WTC11 (cell line): ENCODE measurements around the gene MYOM1.

Source experiments
- ETV6 ChIP-seq: sonication (generic); formaldehyde crosslinking; IDR thresholded peaks from 2 replicates; pipeline ENCODE4 v1.8.1; 2022; ENCODE audit warnings: mild to moderate bottlenecking, missing genetic modification reagents
- USF1 ChIP-seq: sonication (generic); formaldehyde crosslinking; IDR thresholded peaks from 2 replicates; pipeline ENCODE4 v1.8.0; 2022; ENCODE audit warnings: mild to moderate bottlenecking, missing genetic modification reagents
- TF ChIP-seq, protein P1 (sequence below): sonication (generic); formaldehyde crosslinking; IDR thresholded peaks from 2 replicates; pipeline ENCODE4 v1.8.1; 2022; ENCODE audit warnings: mild to moderate bottlenecking, moderate library complexity, missing genetic modification reagents
- TF ChIP-seq, protein P2 (sequence below): fragments of 200-600 bp; IDR thresholded peaks from 2 replicates; pipeline ENCODE4 v1.8.0; 2022; ENCODE audit warnings: antibody characterized with exemption

GRCh38 chr18:3190610-3191009, 29.2 kb downstream of the MYOM1 start:
- TF ChIP-seq USF1 (CRISPR knock-in tag), result no peak
- TF ChIP-seq, protein P1, sequence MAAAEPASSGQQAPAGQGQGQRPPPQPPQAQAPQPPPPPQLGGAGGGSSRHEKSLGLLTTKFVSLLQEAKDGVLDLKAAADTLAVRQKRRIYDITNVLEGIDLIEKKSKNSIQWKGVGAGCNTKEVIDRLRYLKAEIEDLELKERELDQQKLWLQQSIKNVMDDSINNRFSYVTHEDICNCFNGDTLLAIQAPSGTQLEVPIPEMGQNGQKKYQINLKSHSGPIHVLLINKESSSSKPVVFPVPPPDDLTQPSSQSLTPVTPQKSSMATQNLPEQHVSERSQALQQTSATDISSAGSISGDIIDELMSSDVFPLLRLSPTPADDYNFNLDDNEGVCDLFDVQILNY, result no peak
- TF ChIP-seq, protein P2, sequence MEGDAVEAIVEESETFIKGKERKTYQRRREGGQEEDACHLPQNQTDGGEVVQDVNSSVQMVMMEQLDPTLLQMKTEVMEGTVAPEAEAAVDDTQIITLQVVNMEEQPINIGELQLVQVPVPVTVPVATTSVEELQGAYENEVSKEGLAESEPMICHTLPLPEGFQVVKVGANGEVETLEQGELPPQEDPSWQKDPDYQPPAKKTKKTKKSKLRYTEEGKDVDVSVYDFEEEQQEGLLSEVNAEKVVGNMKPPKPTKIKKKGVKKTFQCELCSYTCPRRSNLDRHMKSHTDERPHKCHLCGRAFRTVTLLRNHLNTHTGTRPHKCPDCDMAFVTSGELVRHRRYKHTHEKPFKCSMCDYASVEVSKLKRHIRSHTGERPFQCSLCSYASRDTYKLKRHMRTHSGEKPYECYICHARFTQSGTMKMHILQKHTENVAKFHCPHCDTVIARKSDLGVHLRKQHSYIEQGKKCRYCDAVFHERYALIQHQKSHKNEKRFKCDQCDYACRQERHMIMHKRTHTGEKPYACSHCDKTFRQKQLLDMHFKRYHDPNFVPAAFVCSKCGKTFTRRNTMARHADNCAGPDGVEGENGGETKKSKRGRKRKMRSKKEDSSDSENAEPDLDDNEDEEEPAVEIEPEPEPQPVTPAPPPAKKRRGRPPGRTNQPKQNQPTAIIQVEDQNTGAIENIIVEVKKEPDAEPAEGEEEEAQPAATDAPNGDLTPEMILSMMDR, result no peak
- TF ChIP-seq ETV6 (CRISPR knock-in tag), result no peak
